ENCODE results near the gene BCAS1.

The BCAS1 gene

GRCh38 chr20:54076259-54076658, 5.9 kb upstream of the BCAS1 start:
- DNase-seq = no peak

GRCh38 chr20:54075322-54075721, 4.9 kb upstream of the BCAS1 start:
- no peak for DNase-seq

GRCh38 chr20:54074511-54074910, 4.1 kb upstream of the BCAS1 start:
- DNase-seq = no peak

GRCh38 chr20:54073288-54073687, 2.9 kb upstream of the BCAS1 start:
- DNase-seq = no peak

- no peak for DNase-seq
These were observed 858 bp downstream of the BCAS1 start for GRCh38 chr20:54069501-54069971.

GRCh38 chr20:54068966-54069365, 1.4 kb downstream of the BCAS1 start:
- DNase-seq = no peak

- DNase-seq = no peak
These were observed 1.9 kb downstream of the BCAS1 start for GRCh38 chr20:54068495-54068894.

GRCh38 chr20:54067606-54068174, 2.7 kb downstream of the BCAS1 start:
- DNase-seq = peak; percentile 24

GRCh38 chr20:54065601-54066038, 4.8 kb downstream of the BCAS1 start:
- no peak for DNase-seq

- DNase-seq = no peak
These were observed 5.5 kb downstream of the BCAS1 start for GRCh38 chr20:54064939-54065338.

- no peak for DNase-seq
These were observed 6.3 kb downstream of the BCAS1 start for GRCh38 chr20:54063992-54064676.

- no peak for DNase-seq
These were observed 6.8 kb downstream of the BCAS1 start for GRCh38 chr20:54063580-54063979.

GRCh38 chr20:54062812-54063280, 7.5 kb downstream of the BCAS1 start:
- peak; percentile 24 for DNase-seq

GRCh38 chr20:54061101-54061881, 9.1 kb downstream of the BCAS1 start:
- DNase-seq = no peak

GRCh38 chr20:54059691-54060364, 10.6 kb downstream of the BCAS1 start:
- no peak for DNase-seq

GRCh38 chr20:54058420-54059139, 11.8 kb downstream of the BCAS1 start:
- peak; percentile 9 for DNase-seq

GRCh38 chr20:54056762-54057639, 13.4 kb downstream of the BCAS1 start:
- no peak for DNase-seq

- no peak for DNase-seq
These were observed 15.9 kb downstream of the BCAS1 start for GRCh38 chr20:54054516-54054915.

GRCh38 chr20:54051068-54051467, 19.3 kb downstream of the BCAS1 start:
- no peak for DNase-seq

GRCh38 chr20:54048891-54049545, 21.4 kb downstream of the BCAS1 start:
- DNase-seq = no peak

GRCh38 chr20:54048481-54048880, 21.9 kb downstream of the BCAS1 start:
- DNase-seq = no peak

All from NCI-H446 treated with DMSO at 0.1 percent for 48 hours (cell line).